Sigmoid colon (tissue), 7 donors: ENCODE data around the gene IFI27L1. TPM values are rescaled to one million over a fixed set of nuclear protein-coding genes. Genes with fewer than 3 reads are reported as not detected.

Source experiments
- DNase-seq: peaks from one replicate; pipeline ENCODE4 v3.0.0-alpha.2; 2019
- H3K27ac ChIP-seq, 4 donors: fragments of 200-600 bp; sonication (generic); one replicate each; pipeline ENCODE4 v1.5.1; 2016 to 2019; ENCODE audit warnings: mild to moderate bottlenecking in 1 of 4
- H3K27me3 ChIP-seq, 3 donors: fragments of 200-600 bp; sonication (generic); one replicate each; pipeline ENCODE4 v1.5.1; 2019; ENCODE audit warnings: mild to moderate bottlenecking in 1 of 3
- H3K36me3 ChIP-seq, 4 donors: fragments of 200-600 bp; sonication (generic); one replicate each; pipeline ENCODE4 v1.5.1; 2016 to 2019
- H3K4me1 ChIP-seq, 4 donors: fragments of 200-600 bp; sonication (generic); one replicate each; pipeline ENCODE4 v1.5.1; 2017 to 2019
- H3K4me3 ChIP-seq, 4 donors: fragments of 200-600 bp; sonication (generic); one replicate each; pipeline ENCODE4 v1.5.1; 2017 to 2019; ENCODE audit warnings: mild to moderate bottlenecking in 2 of 4, moderate library complexity in 1 of 4
- H3K9me3 ChIP-seq, 4 donors: fragments of 200-600 bp in 3 of 4; sonication (generic) in 3 of 4; one replicate each; pipeline versions ENCODE4 v1.5.1 to v1.6.1; 2013 to 2019
- EP300 ChIP-seq, 4 donors: sonication (generic); formaldehyde crosslinking; IDR thresholded peaks; one replicate each; pipeline ENCODE4 v1.6.1; 2017; ENCODE audit warnings: antibody characterized with exemption in 4 of 4
- POLR2A ChIP-seq, 2 donors: fragments of 450-650 bp; IDR thresholded peaks; one replicate each; pipeline ENCODE4 v1.6.1; 2016; ENCODE audit warnings: antibody characterized with exemption in 2 of 2, mild to moderate bottlenecking in 2 of 2, moderate library complexity in 2 of 2
- POLR2AphosphoS5 ChIP-seq, 4 donors: sonication (generic); formaldehyde crosslinking; IDR thresholded peaks; one replicate each; pipeline ENCODE4 v1.6.1; 2017; ENCODE audit warnings: antibody characterized with exemption in 4 of 4
- WGBS, 2 donors: extraction: QIAGEN DNeasy Blood & Tissue Kit; methylation state at CpG; one replicate each; pipeline ENCODE4 v1.1.7; 2013; 5-methylcytosine and 5-hydroxymethylcytosine counted together
- intact Hi-C: fragments of 100-400 bp; cut with DNase I; formaldehyde crosslinking; loops from one replicate; pipeline ENCODE4 v1.15.1; 2023
- polyA plus RNA-seq, 3 donors: library from polyadenylated mRNA; stranded (reverse); fragments of 200-250 nt; gene quantifications; one replicate each; pipeline ENCODE4 v1.2.3, GENCODE V29; 2013
- total RNA-seq, 4 donors: library from RNA; depleted of rRNA; stranded (reverse); fragments of >200 nt; gene quantifications; one replicate each; pipeline ENCODE4 v1.1.0, GENCODE V29; 2016
- TF ChIP-seq, protein P1 (sequence below), 4 experiments: fragments of 450-650 bp in 3 of 4; fragments of 200-600 bp in 1 of 4; IDR thresholded peaks; one replicate each; pipeline ENCODE4 v1.5.1; 2016 to 2019; ENCODE audit warnings: antibody characterized with exemption in 4 of 4, mild to moderate bottlenecking in 3 of 4, moderate library complexity in 2 of 4
- donor health status: healthy with polysubstance abuse.
- donor health status: Bipolar disorder and iron deficiency.
- donor health status: healthy.

Gene IFI27L1
- total and polyA plus RNA-seq, 7 donors: 6.7 to 49.5 (median 8.6) TPM

DNA sequence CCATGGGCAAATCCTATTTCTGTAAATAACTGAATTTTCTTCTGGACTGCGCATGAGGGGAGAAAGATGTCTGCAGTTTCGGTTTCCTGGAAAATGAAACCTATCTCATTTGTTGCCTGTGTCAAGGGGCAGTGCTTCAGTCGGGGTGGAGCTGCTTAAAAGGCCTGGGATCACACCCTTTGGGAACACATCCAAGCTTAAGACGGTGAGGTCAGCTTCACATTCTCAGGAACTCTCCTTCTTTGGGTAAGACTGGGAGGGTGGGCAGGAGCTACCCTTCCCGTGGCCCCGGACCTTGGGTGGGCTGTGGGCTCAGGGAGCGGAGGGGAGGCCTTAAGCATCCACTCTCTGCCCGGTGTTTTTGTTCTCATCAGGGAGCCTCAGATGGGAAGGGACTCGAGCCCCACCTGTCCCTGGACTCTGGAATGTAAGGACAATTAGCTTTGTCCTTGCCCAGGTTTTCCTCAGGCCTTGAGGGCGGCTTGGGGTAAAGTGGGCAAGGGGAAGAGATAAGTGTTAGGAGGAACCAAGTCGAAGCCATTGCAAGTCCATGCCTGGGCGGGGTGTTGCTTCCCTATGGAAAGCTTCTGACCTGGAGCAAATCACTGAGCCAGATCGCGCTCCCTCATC, 29.6 kb downstream of the IFI27L1 start, which contains the start of gene IFI27:
TSS of gene IFI27 (plus strand) at position 185 of the 630 bp plus-strand sequence.
- WGBS, 2 donors: 17 to 62% methylated on average over 14 of the region's 14 CpGs
- H3K9me3 ChIP-seq: no peaks in the 10 kb centered on the region
- H3K27ac ChIP-seq: peak within 1 kb of the TSS; percentile 61 to 77 (median 64)

GRCh38 chr14:94111276-94112095, 30.4 kb downstream of the IFI27L1 start:
- H3K9me3 ChIP-seq: no peaks in the 10 kb centered on the region
- intact Hi-C loops: no loop called here
- peak overlapping the region; percentile 61 to 77 (median 64) for H3K27ac ChIP-seq

More for the DNA sequence above, 29.6 kb downstream of the IFI27L1 start, which contains the start of gene IFI27:
- Histone ChIP-seq H3K36me3 (no peaks in the 10 kb centered on the region), H3K4me1 (peaks cover 0 to 11% (median 0%) of the 10 kb centered on the region in 4 donors), H3K27me3 (no peaks in the 10 kb centered on the region), H3K4me3 (peak within 1 kb of the TSS in 3 of 4 donors; percentile 30 to 33 (median 33))
- intact Hi-C loops: no loop called here
- peak; percentile 76 for DNase-seq
- peak in 1 of 2 donors; percentile 46 for TF ChIP-seq POLR2A (IDR thresholded peaks at IDR 0.05)
- TF ChIP-seq EP300 (IDR thresholded peaks at IDR 0.05): no peak
- TF ChIP-seq, protein P1, sequence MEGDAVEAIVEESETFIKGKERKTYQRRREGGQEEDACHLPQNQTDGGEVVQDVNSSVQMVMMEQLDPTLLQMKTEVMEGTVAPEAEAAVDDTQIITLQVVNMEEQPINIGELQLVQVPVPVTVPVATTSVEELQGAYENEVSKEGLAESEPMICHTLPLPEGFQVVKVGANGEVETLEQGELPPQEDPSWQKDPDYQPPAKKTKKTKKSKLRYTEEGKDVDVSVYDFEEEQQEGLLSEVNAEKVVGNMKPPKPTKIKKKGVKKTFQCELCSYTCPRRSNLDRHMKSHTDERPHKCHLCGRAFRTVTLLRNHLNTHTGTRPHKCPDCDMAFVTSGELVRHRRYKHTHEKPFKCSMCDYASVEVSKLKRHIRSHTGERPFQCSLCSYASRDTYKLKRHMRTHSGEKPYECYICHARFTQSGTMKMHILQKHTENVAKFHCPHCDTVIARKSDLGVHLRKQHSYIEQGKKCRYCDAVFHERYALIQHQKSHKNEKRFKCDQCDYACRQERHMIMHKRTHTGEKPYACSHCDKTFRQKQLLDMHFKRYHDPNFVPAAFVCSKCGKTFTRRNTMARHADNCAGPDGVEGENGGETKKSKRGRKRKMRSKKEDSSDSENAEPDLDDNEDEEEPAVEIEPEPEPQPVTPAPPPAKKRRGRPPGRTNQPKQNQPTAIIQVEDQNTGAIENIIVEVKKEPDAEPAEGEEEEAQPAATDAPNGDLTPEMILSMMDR (IDR thresholded peaks at IDR 0.05): no peak
- peak; percentile 59 to 89 (median 86) for TF ChIP-seq POLR2AphosphoS5 (IDR thresholded peaks at IDR 0.05)

DNA sequence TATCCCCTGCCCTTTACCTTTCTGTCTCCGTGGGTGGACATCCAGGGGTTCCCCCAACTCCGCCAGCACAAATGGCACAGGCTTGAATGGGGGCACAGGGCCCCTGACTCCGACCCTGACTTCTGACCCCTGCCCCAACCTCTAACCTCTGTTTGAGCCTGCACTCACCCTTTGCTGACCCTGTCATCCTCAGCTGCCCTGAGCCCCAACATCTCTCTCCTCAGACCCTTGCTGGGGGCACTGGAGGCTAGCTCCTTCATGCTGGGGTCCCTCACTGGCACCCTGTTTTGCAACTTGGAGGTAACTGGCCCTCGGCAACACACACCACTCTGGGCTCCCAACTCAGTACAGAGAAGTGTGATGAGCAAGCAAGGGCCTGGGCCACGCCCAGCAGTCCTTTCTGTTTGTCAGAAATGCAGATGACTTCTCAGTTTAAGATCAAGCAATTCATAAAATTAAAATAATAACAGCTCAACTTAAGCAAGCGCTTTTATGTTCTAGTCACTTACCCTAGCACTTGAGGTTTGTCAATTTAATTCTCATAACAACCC, 31.5 kb downstream of the IFI27L1 start:
- Histone ChIP-seq H3K27ac (peak overlapping the region in 2 of 4 donors; percentile 30 to 77), H3K27me3 (no peaks in the 10 kb centered on the region), H3K9me3 (no peaks in the 10 kb centered on the region), H3K4me3 (peak overlapping the region in 2 of 4 donors; percentile 30 to 33), H3K4me1 (peaks cover 0 to 11% (median 0%) of the 10 kb centered on the region in 4 donors), H3K36me3 (no peaks in the 10 kb centered on the region)
- TF ChIP-seq POLR2A (IDR thresholded peaks at IDR 0.05) (no peak), EP300 (IDR thresholded peaks at IDR 0.05) (no peak), POLR2AphosphoS5 (IDR thresholded peaks at IDR 0.05) (no peak)
- TF ChIP-seq, protein P1 (IDR thresholded peaks at IDR 0.05): no peak
- peak; percentile 45 for DNase-seq
- WGBS, 2 donors: 51 to 77% methylated on average over 6 of the region's 6 CpGs
- intact Hi-C loops: no loop called here

More at GRCh38 chr14:94111276-94112095, 30.4 kb downstream of the IFI27L1 start:
- Histone ChIP-seq H3K4me1 (peaks cover 0 to 11% (median 0%) of the 10 kb centered on the region in 4 donors), H3K27me3 (no peaks in the 10 kb centered on the region), H3K4me3 (peak overlapping the region in 3 of 4 donors; percentile 30 to 33 (median 33)), H3K36me3 (no peaks in the 10 kb centered on the region)
- no peak for TF ChIP-seq EP300 (IDR thresholded peaks at IDR 0.05)
- no peak for TF ChIP-seq POLR2AphosphoS5 (IDR thresholded peaks at IDR 0.05)
- TF ChIP-seq, protein P1 (IDR thresholded peaks at IDR 0.05): no peak
- TF ChIP-seq POLR2A (IDR thresholded peaks at IDR 0.05): no peak
- peak; percentile 56 for DNase-seq
- 44 to 76% methylated on average over 20 of the region's 20 CpGs for WGBS, 2 donors

- intact Hi-C loops: no loop called here
- no peak overlapping the region for H3K4me3 ChIP-seq
- peak overlapping the region in 2 of 4 donors; percentile 30 to 77 for H3K27ac ChIP-seq
Measured at GRCh38 chr14:94113073-94113472, 32.0 kb downstream of the IFI27L1 start.

More at GRCh38 chr14:94113073-94113472, 32.0 kb downstream of the IFI27L1 start:
- peak; percentile 21 for DNase-seq
- no peaks in the 10 kb centered on the region for H3K27me3 ChIP-seq
- H3K9me3 ChIP-seq: no peaks in the 10 kb centered on the region
- no peak for TF ChIP-seq EP300 (IDR thresholded peaks at IDR 0.05)
- TF ChIP-seq, protein P1 (IDR thresholded peaks at IDR 0.05): no peak
- no peak for TF ChIP-seq POLR2A (IDR thresholded peaks at IDR 0.05)
- no peak for TF ChIP-seq POLR2AphosphoS5 (IDR thresholded peaks at IDR 0.05)
- WGBS, 2 donors: 35 to 72% methylated on average over 7 of the region's 7 CpGs
- peaks cover 0 to 11% (median 0%) of the 10 kb centered on the region in 4 donors for H3K4me1 ChIP-seq
- no peaks in the 10 kb centered on the region for H3K36me3 ChIP-seq
